Chondrocyte (in vitro differentiated cells): ENCODE results near the gene SUSD6. TPM values are rescaled to one million over a fixed set of nuclear protein-coding genes. Genes with fewer than 3 reads are reported as not detected.

Experiments
- DNase-seq: peaks from one replicate; pipeline ENCODE4 v3.0.0; 2021; ENCODE audit warnings: mixed read lengths, low spot score
- H3K27ac Mint-ChIP-seq: one replicate; pipeline ENCODE4 v1.8.0; 2021; ENCODE audit warnings: mild to moderate bottlenecking, moderate library complexity, mixed read lengths; ENCODE audit not compliant: unreplicated experiment
- H3K27me3 Mint-ChIP-seq: 2 replicates; pipeline ENCODE4 v1.8.0; 2021; ENCODE audit warnings: low read depth, mixed read lengths
- H3K36me3 Mint-ChIP-seq: 2 replicates; pipeline ENCODE4 v1.8.0; 2021; ENCODE audit warnings: low read depth, mixed read lengths
- H3K4me1 Mint-ChIP-seq: 2 replicates; pipeline ENCODE4 v1.8.0; 2021; ENCODE audit warnings: low read depth, mild to moderate bottlenecking, mixed read lengths
- H3K4me3 Mint-ChIP-seq: one replicate; pipeline ENCODE4 v1.8.0; 2021; ENCODE audit warnings: mild to moderate bottlenecking, moderate library complexity, mixed read lengths; ENCODE audit not compliant: unreplicated experiment
- H3K9me3 Mint-ChIP-seq: 2 replicates; pipeline ENCODE4 v1.8.0; 2021; ENCODE audit warnings: low read depth, mixed read lengths
- CTCF ChIP-seq: fragments of 200-600 bp; sonication (generic); IDR thresholded peaks from 2 replicates; pipeline ENCODE4 v1.5.0; 2021; ENCODE audit warnings: antibody characterized with exemption, mild to moderate bottlenecking, moderate library complexity
- total RNA-seq: library from RNA; stranded (reverse); gene quantifications from 3 replicates; pipeline ENCODE4 v1.2.1, GENCODE V29; 2021

SUSD6 gene
- total RNA-seq, 1 donor from 2014 or later: 49.3 TPM

GRCh38 chr14:69582212-69582611 lies 29.2 kb upstream of the SUSD6 start:
- Mint-ChIP-seq H3K36me3 (no peaks in the 10 kb centered on the region), H3K4me1 (peaks cover 7% of the 10 kb centered on the region), H3K27ac (no peak overlapping the region), H3K27me3 (peaks cover 3% of the 10 kb centered on the region), H3K4me3 (no peak overlapping the region), H3K9me3 (no peaks in the 10 kb centered on the region)
- no peak for DNase-seq
- TF ChIP-seq CTCF: no peak

- no peaks in the 10 kb centered on the region for H3K36me3 Mint-ChIP-seq
- DNase-seq: no peak
- H3K27ac Mint-ChIP-seq: no peak overlapping the region
- TF ChIP-seq CTCF: no peak
- peaks cover 7% of the 10 kb centered on the region for H3K4me1 Mint-ChIP-seq
- no peaks in the 10 kb centered on the region for H3K9me3 Mint-ChIP-seq
- H3K27me3 Mint-ChIP-seq: peaks cover 3% of the 10 kb centered on the region
- no peak overlapping the region for H3K4me3 Mint-ChIP-seq
Observed at GRCh38 chr14:69582829-69583228, 28.6 kb upstream of the SUSD6 start.

- Mint-ChIP-seq H3K9me3 (no peaks in the 10 kb centered on the region), H3K36me3 (no peaks in the 10 kb centered on the region), H3K4me3 (no peak overlapping the region), H3K27me3 (peaks cover 3% of the 10 kb centered on the region), H3K27ac (no peak overlapping the region), H3K4me1 (peaks cover 7% of the 10 kb centered on the region)
- DNase-seq: no peak
- no peak for TF ChIP-seq CTCF
Observed at GRCh38 chr14:69584389-69584788, 27.0 kb upstream of the SUSD6 start.

GRCh38 chr14:69586404-69586803 lies 25.0 kb upstream of the SUSD6 start:
- Mint-ChIP-seq H3K9me3 (no peaks in the 10 kb centered on the region), H3K27ac (no peak overlapping the region), H3K36me3 (no peaks in the 10 kb centered on the region), H3K4me1 (peaks cover 7% of the 10 kb centered on the region), H3K27me3 (no peaks in the 10 kb centered on the region), H3K4me3 (no peak overlapping the region)
- TF ChIP-seq CTCF: no peak
- DNase-seq: no peak

GRCh38 chr14:69587389-69587788 lies 24.0 kb upstream of the SUSD6 start:
- H3K36me3 Mint-ChIP-seq: no peaks in the 10 kb centered on the region
- peaks cover 3% of the 10 kb centered on the region for H3K4me1 Mint-ChIP-seq
- H3K9me3 Mint-ChIP-seq: no peaks in the 10 kb centered on the region
- H3K27ac Mint-ChIP-seq: no peak overlapping the region
- H3K27me3 Mint-ChIP-seq: no peaks in the 10 kb centered on the region
- no peak overlapping the region for H3K4me3 Mint-ChIP-seq
- no peak for TF ChIP-seq CTCF
- no peak for DNase-seq
